Measurements from ENCODE around the gene C1orf232. TPM values are rescaled to one million over a fixed set of nuclear protein-coding genes. Genes with fewer than 3 reads are reported as not detected.

Gene C1orf232
- total and polyA plus RNA-seq, 9 of the 15 experiments (the other 6 are each of a cell fraction or from before 2014, with no cell fraction given) = not detected

GRCh38 chr1:26145041-26145959 lies 23.5 kb downstream of the C1orf232 start:
- Histone ChIP-seq H2AFZ (ENCODE audit: low read depth, low read length) (peak overlapping the region; percentile 84), H3K9ac (ENCODE audit: insufficient read depth in 1 of 2, low read depth in 2 of 2, low read length in 2 of 2) (peak overlapping the region; percentile 6 to 72; a peak in 1 of 4 replicates), H3K4me1 (replicated peaks in 1 of 2; ENCODE audit: control insufficient read depth in 2 of 2, insufficient read depth in 2 of 2, low read length in 2 of 2) (peaks cover 16 to 19% of the 10 kb centered on the region in 2 experiments; a peak in 4 of 5 replicates), H3K9me1 (ENCODE audit: control insufficient read depth, insufficient read depth, low read length) (no peaks in the 10 kb centered on the region), H3K27me3 (ENCODE audit: control insufficient read depth in 2 of 2, insufficient read depth in 2 of 2, low read length in 2 of 2) (no peaks in the 10 kb centered on the region), H3K4me3 (no peak overlapping the region), H3K79me2 (ENCODE audit: control insufficient read depth, insufficient read depth, low read length) (no peaks in the 10 kb centered on the region), H3K36me3 (ENCODE audit: control insufficient read depth, insufficient read depth, low read length) (no peaks in the 10 kb centered on the region), H3K27ac (ENCODE audit: extremely low read depth, low read depth, low read length) (no peak overlapping the region), H3K9me3 (replicated peaks; ENCODE audit: control insufficient read depth, insufficient read depth, low read depth, low read length) (no peaks in the 10 kb centered on the region), H3K4me2 (ENCODE audit: insufficient read depth, low read length) (peak overlapping the region; percentile 43; the same call in 1 of the 2 replicates), H4K20me1 (replicated peaks; ENCODE audit: control insufficient read depth, insufficient read depth, low read length) (no peaks in the 10 kb centered on the region)
- FAIRE-seq (peak; percentile 96), ATAC-seq (peak; percentile 93), DNase-seq (ENCODE audit: extremely low read depth in 1 of 4, low spot score in 3 of 4) (peak; percentile 82 to 95 (median 85))
- in situ Hi-C loops (cut with MboI) (loop anchor here (5.0 kb wide), 3 partner anchors 38 to 248 kb away; no protein-coding TSS in a partner anchor), intact Hi-C loops (cut with micrococcal nuclease) (loop anchor here (1.0 to 5.0 kb wide), 3 partner anchors 40 to 248 kb away; no protein-coding TSS in a partner anchor)
- ChIA-PET POLR2A (interaction anchor here (0.6 to 9.1 kb wide), 15 partner anchors 11 to 326 kb away, joined by 3 to 237 read pairs (median 5); partner anchors contain the start of gene FAM110D), CTCF (ENCODE audit: low intra/inter-chr PET ratio) (interaction anchor here (0.6 to 5.1 kb wide), 8 partner anchors 10 to 250 kb away, joined by 3 to 114 read pairs (median 4); no protein-coding TSS in a partner anchor)
- BruUV-seq (replicated peaks) = no TSS peak
- 22% methylated on average over 19 of the region's 19 CpGs for WGBS (ENCODE audit: insufficient coverage, low coverage, missing lambda C conversion rate)
- TF ChIP-seq ZNF263 (CRISPR knock-in tag; IDR thresholded peaks at IDR 0.05; ENCODE audit: borderline replicate concordance) (no peak), TAF15 (IDR thresholded peaks at IDR 0.05; ENCODE audit: low read depth, low read length) (no peak), PHB (CRISPR knock-in tag; IDR thresholded peaks at IDR 0.05) (no peak), MTA1 (IDR thresholded peaks at IDR 0.05; ENCODE audit: borderline replicate concordance) (no peak), MYC (IDR thresholded peaks at IDR 0.05; ENCODE audit: low read depth, low read length) (peak; percentile 60; the same call in 1 of the 2 replicates), MYC (CRISPR knock-in tag; IDR thresholded peaks at IDR 0.05; ENCODE audit: borderline replicate concordance, low read depth) (no peak), L3MBTL2 (IDR thresholded peaks at IDR 0.05) (peak; percentile 53; the same call in 1 of the 2 replicates), CBX8 (IDR thresholded peaks at IDR 0.05; ENCODE audit: borderline replicate concordance, extremely low read depth, low read depth, low read length, poor library complexity, severe bottlenecking) (no peak), MNT (conservative IDR thresholded peaks at IDR 0.05) (peak in 1 of 2 experiments; percentile 35; a peak in 1 of 4 replicates), ZNF592 (IDR thresholded peaks at IDR 0.05) (peak; percentile 81), DMBX1 (CRISPR knock-in tag; IDR thresholded peaks at IDR 0.05; ENCODE audit: borderline replicate concordance) (0 out of 2 replicates have a peak, but pooled peaks have one; percentile 41), RBM15 (IDR thresholded peaks at IDR 0.05; ENCODE audit: insufficient read depth, low read length) (no peak), KHSRP (IDR thresholded peaks at IDR 0.05) (no peak)
